ENCODE results near the gene STK39.

Gene STK39

GRCh38 chr2:168183308-168183997 is 63.9 kb downstream of the STK39 start:
- DNase-seq (ENCODE audit: low read depth) = no peak

- no peak for DNase-seq (ENCODE audit: low read depth)
Observed at GRCh38 chr2:168182550-168183249, 64.7 kb downstream of the STK39 start.

GRCh38 chr2:168181825-168182224 is 65.6 kb downstream of the STK39 start:
- no peak for DNase-seq (ENCODE audit: low read depth)

GRCh38 chr2:168180914-168181313 is 66.5 kb downstream of the STK39 start:
- DNase-seq (ENCODE audit: low read depth) = no peak

- no peak for DNase-seq (ENCODE audit: low read depth)
Observed at GRCh38 chr2:168180483-168180882, 66.9 kb downstream of the STK39 start.

GRCh38 chr2:168179592-168179991 is 67.8 kb downstream of the STK39 start:
- no peak for DNase-seq (ENCODE audit: low read depth)

GRCh38 chr2:168178520-168179324 is 68.7 kb downstream of the STK39 start:
- DNase-seq (ENCODE audit: low read depth) = no peak

- no peak for DNase-seq (ENCODE audit: low read depth)
Observed at GRCh38 chr2:168176402-168176801, 71.0 kb downstream of the STK39 start.

GRCh38 chr2:168175469-168175868 is 71.9 kb downstream of the STK39 start:
- no peak for DNase-seq (ENCODE audit: low read depth)

- DNase-seq (ENCODE audit: low read depth) = no peak
Observed at GRCh38 chr2:168174756-168175155, 72.6 kb downstream of the STK39 start.

GRCh38 chr2:168172071-168172470 is 75.3 kb downstream of the STK39 start:
- DNase-seq (ENCODE audit: low read depth) = no peak

- DNase-seq (ENCODE audit: low read depth) = no peak
Observed at GRCh38 chr2:168171059-168171762, 76.2 kb downstream of the STK39 start.

GRCh38 chr2:168169097-168169745 is 78.2 kb downstream of the STK39 start:
- no peak for DNase-seq (ENCODE audit: low read depth)

- DNase-seq (ENCODE audit: low read depth) = no peak
Observed at GRCh38 chr2:168167511-168168263, 79.7 kb downstream of the STK39 start.

GRCh38 chr2:168166902-168167510 is 80.4 kb downstream of the STK39 start:
- no peak for DNase-seq (ENCODE audit: low read depth)

GRCh38 chr2:168165985-168166901 is 81.2 kb downstream of the STK39 start:
- no peak for DNase-seq (ENCODE audit: low read depth)

GRCh38 chr2:168165397-168165796 is 82.0 kb downstream of the STK39 start:
- no peak for DNase-seq (ENCODE audit: low read depth)

GRCh38 chr2:168160897-168161296 is 86.5 kb downstream of the STK39 start:
- DNase-seq (ENCODE audit: low read depth) = no peak

Measured in GM04504 (cell line).